CD4-positive, alpha-beta T cell (primary cell): Measurements from ENCODE around the gene AUTS2. TPM values are rescaled to one million over a fixed set of nuclear protein-coding genes. Genes with fewer than 3 reads are reported as not detected.

Experiments
- ATAC-seq: fragments of 200-7000 bp; cut with Tn5 transposase; one replicate; pipeline ENCODE4 v1.10.0; 2022; ENCODE audit warnings: mild to moderate bottlenecking; ENCODE audit not compliant: poor library complexity
- CTCF ChIA-PET: fragments of 350-600 bp; sonication (Branson Sonifier 250); formaldehyde crosslinking; loops from one replicate; lab custom pipeline; 2021; ENCODE audit warnings: antibody characterized with exemption, inconsistent platforms; lab: Charles Lee
- POLR2A ChIA-PET: fragments of 350-600 bp; sonication (Branson Sonifier 250); formaldehyde crosslinking; loops from one replicate; lab custom pipeline; 2021; ENCODE audit warnings: antibody characterized with exemption, inconsistent platforms; lab: Charles Lee
- DNase-seq, 14 experiments: peaks; one replicate each; pipeline ENCODE4 v3.0.0-alpha.2; 2013 to 2020; ENCODE audit warnings: mixed read lengths in 2 of 14
- H3K27ac ChIP-seq, 2 donors: one replicate each; pipeline versions ENCODE4 v1.5.1 to v1.7.0; 2013; ENCODE audit warnings: low read length in 2 of 2, low read depth in 1 of 2, mild to moderate bottlenecking in 1 of 2
- H3K27me3 ChIP-seq, 2 experiments: 1 replicate in 1 of 2; 2 replicates in 1 of 2; pipeline versions ENCODE4 v1.6.1 to v1.7.0; 2013; ENCODE audit warnings: low read length in 2 of 2, control low read depth in 1 of 2, mild to moderate bottlenecking in 1 of 2, moderate library complexity in 1 of 2; ENCODE audit not compliant: insufficient read depth in 2 of 2, control insufficient read depth in 1 of 2
- H3K36me3 ChIP-seq: one replicate; pipeline ENCODE4 v1.6.1; 2013; ENCODE audit warnings: low read length, control low read depth; ENCODE audit not compliant: insufficient read depth
- H3K4me1 ChIP-seq: one replicate; pipeline ENCODE4 v1.6.1; 2013; ENCODE audit warnings: low read length, control low read depth; ENCODE audit not compliant: insufficient read depth
- H3K4me3 ChIP-seq: one replicate; pipeline ENCODE4 v1.5.1; 2013; ENCODE audit warnings: mild to moderate bottlenecking, low read length, moderate library complexity
- H3K9me3 ChIP-seq, 2 experiments: 1 replicate in 1 of 2; 2 replicates in 1 of 2; pipeline versions ENCODE4 v1.6.1 to v1.7.0; 2013; ENCODE audit warnings: low read length in 2 of 2, mild to moderate bottlenecking in 2 of 2, control low read depth in 1 of 2, moderate library complexity in 1 of 2; ENCODE audit not compliant: control insufficient read depth in 1 of 2, insufficient read depth in 1 of 2
- H3K27ac Mint-ChIP-seq: one replicate; pipeline ENCODE4 v1.8.0; 2020; ENCODE audit warnings: mixed read lengths
- H3K27me3 Mint-ChIP-seq: one replicate; pipeline ENCODE4 v1.8.0; 2021; ENCODE audit warnings: mixed read lengths
- H3K36me3 Mint-ChIP-seq: one replicate; pipeline ENCODE4 v1.8.0; 2021; ENCODE audit warnings: low read depth, mixed read lengths
- H3K4me1 Mint-ChIP-seq: one replicate; pipeline ENCODE4 v1.8.0; 2021; ENCODE audit warnings: low read depth, mixed read lengths
- H3K4me3 Mint-ChIP-seq: one replicate; pipeline ENCODE4 v1.8.0; 2020; ENCODE audit warnings: mild to moderate bottlenecking, mixed read lengths
- H3K9me3 Mint-ChIP-seq: one replicate; pipeline ENCODE4 v1.8.0; 2020; ENCODE audit warnings: mixed read lengths
- CTCF ChIP-seq: fragments of 200-600 bp; IDR thresholded peaks from one replicate; pipeline ENCODE4 v1.8.0; 2022; ENCODE audit warnings: antibody characterized with exemption, mild to moderate bottlenecking
- intact Hi-C, 2 experiments: fragments of 100-400 bp; cut with DNase I in 1 of 2; cut with micrococcal nuclease in 1 of 2; formaldehyde crosslinking; loops; one replicate each; pipeline versions ENCODE4 v1.15.1 to v1.9.0; 2023 to 2025; cut with DNase I, micrococcal nuclease
- total RNA-seq, 174 experiments: library from RNA in 2 of 174; stranded (reverse) in 2 of 174; gene quantifications; one replicate each; pipeline ENCODE4 v1.2.3 and lab custom pipeline; 2021 to 2026

The AUTS2 gene
- total RNA-seq, 2 experiments from 2014 or later: 43.6 to 47.6 TPM

- Histone ChIP-seq H3K27ac (no peak overlapping the region), H3K9me3 (peaks cover 0 to 8% of the 10 kb centered on the region in 2 experiments), H3K4me3 (no peak overlapping the region), H3K27me3 (no peaks in the 10 kb centered on the region), H3K36me3 (no peaks in the 10 kb centered on the region), H3K4me1 (peaks cover 9% of the 10 kb centered on the region)
- Mint-ChIP-seq H3K27ac (no peak overlapping the region), H3K27me3 (no peaks in the 10 kb centered on the region), H3K4me3 (no peak overlapping the region), H3K9me3 (peaks cover 2% of the 10 kb centered on the region), H3K36me3 (no peaks in the 10 kb centered on the region), H3K4me1 (peaks cover 15% of the 10 kb centered on the region)
- no peak for TF ChIP-seq CTCF
- intact Hi-C loops: no loop called here
- CTCF ChIA-PET: no interaction called here
- ATAC-seq (no peak), DNase-seq (no peak)
- POLR2A ChIA-PET: interaction anchor here (1.2 kb wide), 1 partner anchor 20 kb away, joined by 3 read pairs; no protein-coding TSS in a partner anchor
Measured at GRCh38 chr7:70355198-70356020, 757.1 kb downstream of the AUTS2 start.

DNA sequence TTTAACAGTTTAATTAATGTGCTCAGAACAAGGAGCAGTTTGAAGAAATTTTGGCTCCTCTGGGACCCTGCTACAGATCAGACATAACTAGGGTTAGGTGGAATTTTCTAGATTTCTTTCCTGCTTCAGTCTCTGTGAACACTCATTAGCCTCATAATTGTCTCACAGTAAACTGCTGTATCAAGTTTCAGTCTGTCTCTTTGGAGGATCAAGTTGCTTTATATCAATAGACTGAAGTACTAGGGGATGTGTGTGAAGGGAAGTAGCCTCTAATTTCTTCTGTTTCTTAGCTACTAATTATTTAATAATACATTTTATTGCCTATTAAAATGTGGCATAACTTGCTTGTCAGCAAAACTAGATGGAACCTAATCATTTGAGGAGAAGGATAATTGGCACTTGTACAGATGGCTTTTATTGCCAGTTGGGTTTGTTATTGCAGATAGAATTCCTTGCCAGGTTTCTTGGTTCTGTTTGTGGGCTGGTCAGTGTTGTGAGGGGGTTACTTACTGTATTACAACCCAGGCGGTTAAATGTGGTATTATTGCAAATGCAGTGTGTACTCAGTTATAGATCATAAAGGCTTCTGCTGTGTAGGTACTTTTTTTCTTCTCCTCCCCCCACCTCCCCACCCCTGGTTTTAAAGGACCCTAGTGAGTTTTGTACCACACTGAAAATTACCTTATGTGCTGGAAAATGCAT, 758.0 kb downstream of the AUTS2 start:
- ChIA-PET POLR2A (no interaction called here), CTCF (no interaction called here)
- intact Hi-C loops: no loop called here
- TF ChIP-seq CTCF: no peak
- Mint-ChIP-seq H3K4me3 (no peak overlapping the region), H3K4me1 (peaks cover 15% of the 10 kb centered on the region), H3K36me3 (no peaks in the 10 kb centered on the region), H3K9me3 (no peaks in the 10 kb centered on the region), H3K27ac (no peak overlapping the region), H3K27me3 (no peaks in the 10 kb centered on the region)
- no peak overlapping the region for H3K27ac ChIP-seq
- H3K4me1 ChIP-seq: peaks cover 9% of the 10 kb centered on the region
- no peak for DNase-seq
- H3K36me3 ChIP-seq: no peaks in the 10 kb centered on the region
- no peak for ATAC-seq
- peaks cover 0 to 9% of the 10 kb centered on the region in 2 experiments for H3K9me3 ChIP-seq
- no peaks in the 10 kb centered on the region for H3K27me3 ChIP-seq
- H3K4me3 ChIP-seq: no peak overlapping the region

DNA sequence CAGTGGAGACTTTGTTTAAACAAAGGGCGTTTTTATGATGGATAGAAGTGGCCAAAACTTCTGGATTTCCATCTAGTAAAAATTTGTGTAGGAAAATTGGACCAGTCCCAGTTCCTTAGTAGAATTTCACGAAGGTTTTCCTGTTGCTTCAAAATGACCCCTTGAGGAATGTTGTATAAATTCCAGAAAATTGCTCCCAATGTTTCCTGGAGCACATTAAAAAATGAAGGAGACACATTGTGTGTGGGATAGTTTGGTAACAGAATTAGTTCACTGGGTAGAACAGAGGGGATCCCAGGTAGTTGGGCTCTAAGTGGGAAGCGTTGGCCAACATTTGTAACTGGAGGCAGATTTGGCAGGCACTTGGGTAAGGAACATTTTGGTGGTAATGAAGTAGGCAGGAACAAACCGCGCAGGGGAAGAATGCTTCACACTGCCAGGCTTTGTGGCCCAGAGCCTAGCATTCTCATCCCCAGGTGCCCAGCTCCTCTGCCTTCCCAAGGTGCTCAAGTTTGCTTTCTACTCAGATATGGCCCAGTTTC, 758.6 kb downstream of the AUTS2 start:
- TF ChIP-seq CTCF: no peak
- Histone ChIP-seq H3K9me3 (peaks cover 0 to 6% of the 10 kb centered on the region in 2 experiments), H3K27ac (no peak overlapping the region), H3K27me3 (no peaks in the 10 kb centered on the region), H3K4me3 (no peak overlapping the region), H3K36me3 (no peaks in the 10 kb centered on the region), H3K4me1 (peaks cover 12% of the 10 kb centered on the region)
- ChIA-PET CTCF (no interaction called here), POLR2A (no interaction called here)
- no peak overlapping the region for H3K27ac Mint-ChIP-seq
- DNase-seq (no peak), ATAC-seq (no peak)
- peaks cover 20% of the 10 kb centered on the region for H3K4me1 Mint-ChIP-seq
- intact Hi-C loops: no loop called here
- no peaks in the 10 kb centered on the region for H3K27me3 Mint-ChIP-seq
- H3K36me3 Mint-ChIP-seq: no peaks in the 10 kb centered on the region
- no peaks in the 10 kb centered on the region for H3K9me3 Mint-ChIP-seq
- no peak overlapping the region for H3K4me3 Mint-ChIP-seq
